ENCODE data around the gene ILK. TPM values are rescaled to one million over a fixed set of nuclear protein-coding genes. Genes with fewer than 3 reads are reported as not detected.

ILK gene
- total RNA-seq, 4 donors from 2014 or later, result 139 to 148 (median 140) TPM

GRCh38 chr11:6655020-6655789 is 51.6 kb downstream of the ILK start:
- Histone ChIP-seq H3K27me3 (peaks cover 0 to 34% of the 10 kb centered on the region in 2 donors), H3K4me1 (peaks cover 0 to 34% (median 2%) of the 10 kb centered on the region in 4 donors), H3K27ac (peak overlapping the region in 2 of 4 donors; percentile 20 to 75), H3K9me3 (no peaks in the 10 kb centered on the region), H3K36me3 (no peaks in the 10 kb centered on the region), H3K4me3 (peak overlapping the region; percentile 15 to 62 (median 32))
- no peak for DNase-seq (ENCODE audit: low spot score in 2 of 2)
- WGBS, 2 donors, result 3 to 9% methylated on average over 10 to 60 of the region's 84 CpGs
- TF ChIP-seq EP300 (IDR thresholded peaks at IDR 0.05) (no peak), POLR2A (IDR thresholded peaks at IDR 0.05) (no peak)
- TF ChIP-seq, protein P1, sequence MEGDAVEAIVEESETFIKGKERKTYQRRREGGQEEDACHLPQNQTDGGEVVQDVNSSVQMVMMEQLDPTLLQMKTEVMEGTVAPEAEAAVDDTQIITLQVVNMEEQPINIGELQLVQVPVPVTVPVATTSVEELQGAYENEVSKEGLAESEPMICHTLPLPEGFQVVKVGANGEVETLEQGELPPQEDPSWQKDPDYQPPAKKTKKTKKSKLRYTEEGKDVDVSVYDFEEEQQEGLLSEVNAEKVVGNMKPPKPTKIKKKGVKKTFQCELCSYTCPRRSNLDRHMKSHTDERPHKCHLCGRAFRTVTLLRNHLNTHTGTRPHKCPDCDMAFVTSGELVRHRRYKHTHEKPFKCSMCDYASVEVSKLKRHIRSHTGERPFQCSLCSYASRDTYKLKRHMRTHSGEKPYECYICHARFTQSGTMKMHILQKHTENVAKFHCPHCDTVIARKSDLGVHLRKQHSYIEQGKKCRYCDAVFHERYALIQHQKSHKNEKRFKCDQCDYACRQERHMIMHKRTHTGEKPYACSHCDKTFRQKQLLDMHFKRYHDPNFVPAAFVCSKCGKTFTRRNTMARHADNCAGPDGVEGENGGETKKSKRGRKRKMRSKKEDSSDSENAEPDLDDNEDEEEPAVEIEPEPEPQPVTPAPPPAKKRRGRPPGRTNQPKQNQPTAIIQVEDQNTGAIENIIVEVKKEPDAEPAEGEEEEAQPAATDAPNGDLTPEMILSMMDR (IDR thresholded peaks at IDR 0.05), result no peak

- Histone ChIP-seq H3K27me3 (peaks cover 0 to 27% of the 10 kb centered on the region in 2 donors), H3K4me3 (peak within 1 kb of the TSS; percentile 15 to 62 (median 32)), H3K27ac (peak within 1 kb of the TSS in 2 of 4 donors; percentile 20 to 75), H3K9me3 (no peaks in the 10 kb centered on the region), H3K4me1 (peaks cover 0 to 34% (median 2%) of the 10 kb centered on the region in 4 donors), H3K36me3 (no peaks in the 10 kb centered on the region)
- 14% methylated on average over 22 to 25 of the region's 56 CpGs for WGBS, 2 donors
- no peak for DNase-seq (ENCODE audit: low spot score in 2 of 2)
- no peak for TF ChIP-seq EP300 (IDR thresholded peaks at IDR 0.05)
- TF ChIP-seq, protein P1 (IDR thresholded peaks at IDR 0.05), result no peak
- no peak for TF ChIP-seq POLR2A (IDR thresholded peaks at IDR 0.05)
Measured at GRCh38 chr11:6655790-6656583, 52.4 kb downstream of the ILK start, which contains the start of gene DCHS1. TSS of gene DCHS1 (minus strand) at chr11:6655809. CDS start at chr11:6641613, 14,196 bp downstream.

- H3K27ac ChIP-seq, result peak overlapping the region in 1 of 4 donors; percentile 58
- H3K27me3 ChIP-seq, result peaks cover 0 to 25% of the 10 kb centered on the region in 2 donors
- TF ChIP-seq EP300 (IDR thresholded peaks at IDR 0.05), result no peak
- TF ChIP-seq, protein P1 (IDR thresholded peaks at IDR 0.05), result no peak
- no peak for TF ChIP-seq POLR2A (IDR thresholded peaks at IDR 0.05)
- DNase-seq (ENCODE audit: low spot score in 2 of 2), result no peak
- 57 to 65% methylated on average over 4 of the region's 4 CpGs for WGBS, 2 donors
- H3K36me3 ChIP-seq, result no peaks in the 10 kb centered on the region
- H3K4me3 ChIP-seq, result no peak overlapping the region
- H3K4me1 ChIP-seq, result peaks cover 0 to 34% (median 2%) of the 10 kb centered on the region in 4 donors
- H3K9me3 ChIP-seq, result no peaks in the 10 kb centered on the region
Measured at GRCh38 chr11:6656584-6656915, 53.0 kb downstream of the ILK start.

DNA sequence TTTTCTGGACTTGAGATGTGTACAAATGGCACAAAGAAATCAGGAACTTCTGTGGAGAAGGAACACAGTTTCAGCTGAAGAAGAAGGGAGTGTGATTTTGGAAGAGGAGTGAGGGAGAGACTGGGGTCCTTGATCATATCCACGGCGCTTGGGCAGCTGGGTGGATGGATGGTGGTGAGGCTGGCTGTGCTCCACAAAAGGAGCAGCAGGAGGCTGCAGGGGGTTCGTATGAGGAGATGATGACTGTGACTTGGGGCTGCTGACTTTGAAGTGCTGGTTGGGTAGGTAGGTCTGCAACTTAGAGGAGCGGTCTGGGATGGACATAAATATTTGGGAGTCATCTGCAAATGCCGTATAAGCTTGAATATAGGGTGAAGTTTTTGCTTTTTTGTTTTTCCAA is 53.4 kb downstream of the ILK start:
- H3K36me3 ChIP-seq, result no peaks in the 10 kb centered on the region
- 71 to 73% methylated on average over 5 of the region's 5 CpGs for WGBS, 2 donors
- H3K4me3 ChIP-seq, result no peak overlapping the region
- no peak overlapping the region for H3K27ac ChIP-seq
- peaks cover 0 to 25% of the 10 kb centered on the region in 2 donors for H3K27me3 ChIP-seq
- H3K4me1 ChIP-seq, result peaks cover 0 to 34% (median 2%) of the 10 kb centered on the region in 4 donors
- TF ChIP-seq, protein P1 (IDR thresholded peaks at IDR 0.05), result no peak
- TF ChIP-seq EP300 (IDR thresholded peaks at IDR 0.05) (no peak), POLR2A (IDR thresholded peaks at IDR 0.05) (no peak)
- no peak for DNase-seq (ENCODE audit: low spot score in 2 of 2)
- no peaks in the 10 kb centered on the region for H3K9me3 ChIP-seq

Data from tibial nerve (tissue), 4 donors.